Epithelial cell of proximal tubule (primary cell): ENCODE results near the gene HOGA1. TPM values are rescaled to one million over a fixed set of nuclear protein-coding genes. Genes with fewer than 3 reads are reported as not detected.

Experiments
- DNase-seq: peaks from one replicate; pipeline ENCODE4 v3.0.0-alpha.2; 2011; ENCODE audit warnings: low read depth
- H3K4me3 ChIP-seq: 2 replicates; pipeline ENCODE4 v1.5.1; 2011; ENCODE audit warnings: low read depth, mild to moderate bottlenecking, low read length
- total RNA-seq: library from RNA; depleted of rRNA; stranded (reverse); fragments of >200 nt; gene quantifications from 2 replicates; pipeline ENCODE4 v1.2.3, GENCODE V29; 2015
- TF ChIP-seq, protein P1 (sequence below): conservative IDR thresholded peaks from 2 replicates; pipeline ENCODE4 v1.5.1; 2012; ENCODE audit warnings: low read depth, mild to moderate bottlenecking, low read length

HOGA1 gene
- total RNA-seq, 1 donor from 2014 or later: 10.8 TPM

GRCh38 chr10:97540669-97541500 lies 43.3 kb upstream of the HOGA1 start:
- TF ChIP-seq, protein P1, sequence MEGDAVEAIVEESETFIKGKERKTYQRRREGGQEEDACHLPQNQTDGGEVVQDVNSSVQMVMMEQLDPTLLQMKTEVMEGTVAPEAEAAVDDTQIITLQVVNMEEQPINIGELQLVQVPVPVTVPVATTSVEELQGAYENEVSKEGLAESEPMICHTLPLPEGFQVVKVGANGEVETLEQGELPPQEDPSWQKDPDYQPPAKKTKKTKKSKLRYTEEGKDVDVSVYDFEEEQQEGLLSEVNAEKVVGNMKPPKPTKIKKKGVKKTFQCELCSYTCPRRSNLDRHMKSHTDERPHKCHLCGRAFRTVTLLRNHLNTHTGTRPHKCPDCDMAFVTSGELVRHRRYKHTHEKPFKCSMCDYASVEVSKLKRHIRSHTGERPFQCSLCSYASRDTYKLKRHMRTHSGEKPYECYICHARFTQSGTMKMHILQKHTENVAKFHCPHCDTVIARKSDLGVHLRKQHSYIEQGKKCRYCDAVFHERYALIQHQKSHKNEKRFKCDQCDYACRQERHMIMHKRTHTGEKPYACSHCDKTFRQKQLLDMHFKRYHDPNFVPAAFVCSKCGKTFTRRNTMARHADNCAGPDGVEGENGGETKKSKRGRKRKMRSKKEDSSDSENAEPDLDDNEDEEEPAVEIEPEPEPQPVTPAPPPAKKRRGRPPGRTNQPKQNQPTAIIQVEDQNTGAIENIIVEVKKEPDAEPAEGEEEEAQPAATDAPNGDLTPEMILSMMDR: peak; percentile 24
- no peak for DNase-seq
- no peak overlapping the region for H3K4me3 ChIP-seq

DNA sequence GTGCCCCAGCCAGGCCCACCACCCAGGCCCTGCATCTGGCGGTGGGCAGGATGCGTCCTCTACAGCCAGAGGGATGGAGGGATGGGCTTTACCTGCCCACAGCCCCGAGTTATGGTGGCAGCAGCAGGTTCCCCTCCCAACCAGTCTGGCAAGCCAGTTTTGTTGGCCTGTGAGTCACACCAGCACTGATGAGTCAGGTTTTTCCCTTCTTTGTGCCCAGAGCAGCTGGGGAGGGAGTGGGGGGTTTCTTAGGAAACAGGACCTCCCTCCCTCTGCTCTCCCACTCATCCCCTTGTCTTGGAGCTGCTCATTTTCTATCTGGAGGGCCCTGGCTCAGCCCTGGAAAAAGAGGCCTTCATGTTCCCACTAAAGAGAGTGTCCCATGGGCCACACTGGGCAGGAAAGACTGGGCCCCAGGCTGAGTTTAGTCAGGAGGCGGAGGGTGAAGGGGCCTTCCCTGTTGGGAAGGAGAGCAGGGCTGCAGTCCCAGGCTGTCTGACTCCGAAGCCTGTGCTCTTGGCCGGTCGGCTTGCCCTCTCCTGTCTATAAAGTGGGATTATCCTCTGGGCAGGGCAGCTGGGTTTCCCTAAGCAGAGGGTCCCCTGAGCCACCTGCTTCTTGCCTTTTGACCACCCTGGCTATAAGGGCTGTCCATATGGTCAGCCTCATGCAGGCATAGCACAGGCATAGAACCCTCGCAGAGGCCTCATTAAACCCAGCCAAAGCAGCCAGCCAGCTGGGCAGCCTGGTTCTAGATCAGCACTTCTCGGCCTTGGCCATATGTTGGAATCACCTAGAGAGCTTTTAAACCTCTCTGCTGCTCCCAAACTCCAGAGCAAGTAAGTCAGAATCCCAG lies 41.8 kb upstream of the HOGA1 start:
- no peak overlapping the region for H3K4me3 ChIP-seq
- DNase-seq: no peak
- TF ChIP-seq, protein P1: no peak

- H3K4me3 ChIP-seq: no peak overlapping the region
- TF ChIP-seq, protein P1: no peak
- DNase-seq: no peak
Measured at GRCh38 chr10:97543025-97543546, 41.1 kb upstream of the HOGA1 start.

DNA sequence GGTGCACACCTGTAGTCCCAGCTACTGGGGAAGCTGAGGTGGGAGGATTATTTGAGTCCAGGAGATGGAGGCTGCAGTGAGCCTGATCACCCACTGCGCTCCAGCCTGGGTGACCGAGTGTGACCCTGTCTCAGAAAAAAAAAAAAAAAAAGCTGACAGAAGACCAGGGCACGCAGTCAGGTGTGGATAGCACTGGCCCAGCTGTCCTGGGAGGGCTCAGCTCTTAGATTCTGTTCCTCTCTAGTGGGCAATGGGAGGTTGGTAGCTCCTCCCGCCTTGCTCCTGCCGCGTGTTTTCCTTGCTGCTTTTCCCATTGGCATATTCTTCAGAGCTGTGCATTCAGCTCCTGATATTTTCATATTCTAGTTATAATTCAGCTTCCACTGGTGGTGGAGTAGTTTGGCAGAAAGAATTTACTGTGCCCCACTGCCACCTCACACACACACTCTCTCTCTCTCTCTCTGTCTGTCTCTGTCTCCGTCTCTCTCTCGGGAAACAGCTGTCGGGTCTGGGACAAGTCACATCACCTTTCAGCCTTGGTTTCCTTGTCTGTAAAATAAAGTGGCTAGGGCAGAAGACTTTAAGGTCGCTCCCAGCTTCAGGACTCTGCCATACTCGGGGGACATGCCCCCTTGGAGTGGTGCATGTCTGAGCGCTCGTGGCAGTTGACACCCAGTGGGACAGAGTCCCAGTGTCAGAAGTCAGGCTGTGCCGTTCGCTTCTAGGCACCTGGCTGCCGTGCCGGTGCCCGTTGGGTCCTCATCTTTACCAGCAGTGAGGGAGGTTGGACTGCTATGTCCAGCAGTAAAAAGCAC lies 37.5 kb upstream of the HOGA1 start:
- no peak overlapping the region for H3K4me3 ChIP-seq
- no peak for DNase-seq
- TF ChIP-seq, protein P1: no peak

DNA sequence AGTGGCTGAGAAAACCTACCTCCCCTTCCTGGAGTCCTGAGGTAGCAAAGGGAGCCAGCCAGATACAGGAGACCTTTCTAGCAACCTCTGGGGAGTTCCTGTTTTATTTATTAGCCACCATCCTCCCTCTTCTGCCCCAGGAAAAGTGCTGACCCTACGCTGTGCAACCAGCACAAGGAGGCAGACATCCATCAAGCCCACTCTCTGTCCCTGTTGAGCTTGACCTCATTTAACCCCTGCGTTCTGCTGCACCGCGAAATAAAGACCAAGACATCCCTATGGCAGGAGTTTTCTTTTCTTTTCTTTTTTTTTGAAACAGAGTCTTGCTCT lies 37.0 kb upstream of the HOGA1 start:
- TF ChIP-seq, protein P1: no peak

DNA sequence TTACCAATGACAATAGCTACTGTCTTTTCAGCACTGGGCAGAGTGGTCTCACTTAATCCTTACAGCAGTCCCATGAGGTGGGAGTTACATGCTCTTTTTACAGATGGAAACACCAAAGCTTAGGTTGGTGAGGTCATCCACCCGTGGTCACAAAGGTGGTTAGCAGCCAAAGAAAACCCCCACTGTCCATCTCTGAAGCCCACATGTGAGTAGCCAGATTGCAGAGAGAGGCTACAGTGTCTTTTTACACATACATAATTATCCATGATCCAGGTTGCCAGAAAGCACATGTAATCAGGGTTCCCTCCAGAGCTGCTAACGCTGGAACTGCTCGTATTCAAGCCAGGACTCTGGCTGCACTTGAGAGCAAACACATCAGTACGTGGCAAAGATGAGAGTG lies 36.2 kb upstream of the HOGA1 start:
- DNase-seq: no peak
- TF ChIP-seq, protein P1: no peak
- no peak overlapping the region for H3K4me3 ChIP-seq

More for the DNA sequence above, 37.0 kb upstream of the HOGA1 start:
- no peak overlapping the region for H3K4me3 ChIP-seq
- no peak for DNase-seq
